NCI-H2171 treated with DMSO at 0.1 percent for 48 hours (cell line): ENCODE data around the gene HIBADH.
"Not testable (repeated sequence)": the region's sequence is repeated elsewhere in the genome, so short reads cannot be mapped to it uniquely, and the experiment has no call there.

ENCODE experiments used
- DNase-seq: peaks from one replicate; lab custom pipeline; 2025; lab: John Stamatoyannopoulos, UW

The HIBADH gene

DNA sequence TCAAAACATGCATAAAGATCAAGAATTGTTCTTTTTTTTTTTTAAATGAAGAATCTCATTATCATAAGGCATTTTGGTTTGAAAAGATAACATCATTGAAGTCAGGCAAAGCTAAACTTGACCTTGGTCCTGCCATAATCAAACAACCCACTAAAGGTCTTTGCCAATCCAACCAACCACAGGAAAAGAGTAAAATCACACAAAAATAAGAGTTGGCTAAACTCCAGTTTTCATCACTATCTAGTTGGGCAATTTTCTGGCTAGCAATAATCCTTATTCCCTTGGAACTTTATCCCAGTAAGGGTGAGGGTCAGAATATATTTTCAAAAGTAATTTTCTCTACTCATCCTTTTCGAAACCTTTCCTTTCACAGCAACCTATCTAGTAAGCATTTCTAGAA, 62.4 kb downstream of the HIBADH start:
- DNase-seq, result no peak

DNA sequence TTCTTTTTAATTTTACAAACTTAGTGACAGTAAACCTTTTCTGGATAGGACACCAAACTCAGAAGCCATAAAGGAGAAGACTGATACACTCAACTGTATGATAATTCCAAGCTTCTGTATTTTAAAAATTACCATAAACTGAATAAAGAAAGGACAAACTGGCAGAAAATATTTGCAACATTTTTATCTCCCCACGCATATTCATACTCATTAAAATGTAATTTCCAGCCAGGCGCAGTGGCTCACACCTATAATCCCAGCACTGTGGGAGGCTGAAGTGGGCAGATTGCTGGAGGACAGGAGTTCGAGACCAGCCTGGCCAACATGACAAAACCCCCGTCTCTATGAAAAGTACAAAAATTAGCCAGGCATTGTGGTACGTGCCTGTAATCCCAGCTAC, 67.7 kb downstream of the HIBADH start:
- DNase-seq, result no peak

DNA sequence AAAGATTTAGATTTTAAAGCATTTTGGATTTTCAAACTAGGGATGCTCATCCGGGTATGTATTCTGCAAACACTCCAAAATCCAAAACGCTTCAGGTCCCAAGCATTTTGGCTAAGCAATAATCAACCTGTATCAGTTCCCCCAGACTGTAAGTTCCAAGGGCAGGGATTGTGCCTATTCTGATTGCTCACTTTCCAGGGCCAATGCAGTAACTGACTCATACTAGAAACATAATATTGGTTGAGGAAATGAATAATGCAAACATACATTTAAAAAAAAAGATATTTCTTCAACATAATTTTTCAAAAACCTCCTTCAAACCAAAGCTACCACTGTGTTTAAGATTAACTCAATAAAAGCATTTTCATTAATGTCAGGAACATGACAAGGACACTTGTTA, 69.5 kb downstream of the HIBADH start:
- DNase-seq, result no peak

DNA sequence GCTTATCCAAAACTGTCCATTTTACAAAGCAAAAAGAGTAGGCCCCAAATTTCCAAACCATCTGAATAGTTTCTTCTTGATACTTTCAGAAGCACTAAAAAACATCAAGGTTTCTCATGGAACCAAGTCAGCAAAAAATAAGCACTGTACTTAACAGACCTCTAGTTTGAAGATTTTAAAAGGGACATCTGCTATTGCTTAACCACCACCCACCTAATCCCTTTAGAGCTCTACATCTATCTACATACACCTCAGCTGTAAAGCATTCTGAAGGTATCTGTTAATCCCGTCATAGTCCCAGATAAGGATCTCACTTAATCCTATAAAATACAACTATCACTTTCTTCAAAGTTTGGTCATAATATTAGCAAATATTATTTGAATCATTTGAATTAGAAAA, 72.3 kb downstream of the HIBADH start:
- DNase-seq, result no peak

DNA sequence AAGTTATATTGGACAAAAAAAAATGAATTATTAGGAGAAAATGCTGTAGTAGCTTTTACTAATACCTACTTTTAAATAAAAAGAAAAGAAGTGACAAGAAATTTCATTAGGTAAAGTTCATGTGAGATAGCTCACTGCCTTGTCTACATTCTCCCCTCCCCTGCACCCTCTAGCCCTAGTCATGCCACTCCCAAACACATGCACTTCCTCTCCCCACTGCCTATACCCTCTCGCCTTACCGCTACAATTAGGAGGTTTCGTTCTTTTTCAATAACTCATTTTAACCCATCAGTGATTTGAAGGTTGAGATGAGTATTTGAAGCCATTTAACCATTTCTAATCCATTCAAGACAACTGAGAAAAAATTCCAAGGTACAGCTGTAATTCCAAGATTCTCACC, 75.3 kb downstream of the HIBADH start:
- DNase-seq, result peak; percentile 29

DNA sequence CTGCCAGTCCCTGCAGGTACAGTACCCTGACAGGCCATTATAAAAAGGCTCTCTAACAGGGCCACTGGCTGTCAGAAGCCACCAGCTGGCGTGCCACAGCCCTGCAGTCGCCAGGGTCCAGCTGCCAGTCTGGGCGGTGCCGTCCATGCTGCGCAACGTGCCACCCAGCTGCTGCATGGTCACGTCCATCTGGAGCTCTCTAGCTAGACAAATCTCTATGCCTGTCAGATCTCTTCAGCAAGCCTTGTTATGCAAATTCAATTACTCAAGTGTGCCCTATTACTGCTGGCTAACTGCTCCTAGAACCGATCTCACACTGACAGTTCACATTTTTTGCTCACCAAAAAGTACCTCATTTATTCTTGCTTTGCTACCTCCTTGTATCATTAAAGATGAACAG, 75.9 kb downstream of the HIBADH start:
- DNase-seq, result peak; percentile 91

DNA sequence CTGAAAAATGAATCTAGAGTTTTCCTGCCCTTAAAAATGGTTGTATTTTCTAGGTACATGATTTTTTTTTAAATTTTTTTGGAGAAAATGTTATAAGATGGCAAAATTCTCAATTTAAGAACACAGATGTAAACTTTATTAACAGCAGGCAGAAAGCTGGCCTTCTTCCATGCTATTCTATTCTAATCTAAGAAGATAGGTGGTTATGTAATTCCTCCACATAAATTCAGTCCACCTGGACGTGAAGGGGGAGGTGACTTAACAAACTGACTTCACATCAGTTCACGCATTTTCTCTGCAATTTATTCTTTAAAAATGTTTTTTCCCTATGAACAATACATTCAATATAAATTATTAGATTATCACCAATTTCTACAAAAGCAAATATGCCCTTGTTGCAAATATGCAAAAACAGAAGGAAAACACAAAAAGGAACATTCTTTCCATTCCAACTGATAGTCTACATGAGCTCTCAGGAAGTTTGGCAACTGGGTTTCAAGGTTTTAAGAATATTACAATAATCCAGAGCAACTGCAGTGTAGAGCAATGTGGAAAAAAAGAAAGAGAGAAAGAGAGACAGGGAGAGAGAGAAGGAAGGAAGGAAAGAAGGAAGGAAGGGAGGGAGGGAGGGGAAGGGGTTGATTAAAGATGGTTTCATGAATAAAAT, 76.8 kb downstream of the HIBADH start:
- no peak for DNase-seq

DNA sequence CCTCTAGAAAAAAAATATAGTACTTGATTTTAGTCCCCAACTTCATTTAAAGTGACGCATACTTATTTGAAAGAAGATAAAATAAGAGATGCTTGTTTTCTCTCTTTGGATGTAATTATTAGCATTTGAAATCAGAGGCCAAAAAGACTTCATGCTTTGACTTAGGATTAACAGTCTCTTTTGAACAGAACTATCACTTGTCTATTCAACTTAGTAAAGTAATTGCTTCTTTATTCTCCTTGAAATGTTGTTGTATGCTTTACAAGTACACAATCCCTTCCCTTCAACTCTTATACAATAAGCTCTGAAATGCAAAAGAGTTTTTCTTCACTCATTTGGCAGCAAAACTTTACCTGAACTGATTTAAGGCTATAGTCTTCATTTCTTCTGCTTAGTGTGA, 80.8 kb downstream of the HIBADH start:
- DNase-seq, result no peak

DNA sequence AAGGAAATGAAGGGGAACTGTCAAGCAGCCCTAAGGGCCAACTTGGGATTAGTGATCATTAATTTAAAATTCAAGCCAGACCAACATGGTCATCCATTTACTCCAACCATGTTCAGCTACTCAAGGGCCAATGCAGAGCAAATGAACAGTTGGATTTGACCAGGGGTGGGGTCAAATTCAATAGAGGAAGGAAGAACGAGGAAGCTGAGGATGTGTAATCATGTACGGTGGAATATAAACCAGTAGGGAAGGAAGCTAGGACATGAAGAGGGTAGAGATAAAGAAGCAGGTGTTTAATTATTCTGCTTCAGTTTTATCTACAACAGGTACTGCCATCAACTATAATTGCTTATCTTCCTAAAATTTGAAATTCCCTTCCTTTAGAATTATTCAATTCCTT, 81.6 kb downstream of the HIBADH start:
- no peak for DNase-seq

DNA sequence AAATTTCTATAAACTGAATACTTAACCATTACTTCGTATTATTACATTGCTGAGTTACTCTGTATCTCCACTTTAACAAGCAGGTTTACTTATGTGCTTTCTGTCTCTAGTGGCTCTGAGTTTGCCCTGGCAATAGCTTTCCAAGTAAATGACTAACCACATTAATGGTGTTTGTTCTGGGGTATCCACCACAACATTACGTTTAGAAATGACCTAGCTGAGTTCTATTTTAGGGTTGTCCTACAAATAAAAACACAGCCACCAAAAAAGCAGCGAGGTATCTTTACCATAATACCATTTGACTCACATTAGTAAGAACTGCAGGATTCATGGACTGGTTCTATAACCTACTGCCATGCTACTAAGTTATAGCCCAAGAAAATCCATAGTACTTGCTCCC, 83.1 kb downstream of the HIBADH start:
- no peak for DNase-seq

DNA sequence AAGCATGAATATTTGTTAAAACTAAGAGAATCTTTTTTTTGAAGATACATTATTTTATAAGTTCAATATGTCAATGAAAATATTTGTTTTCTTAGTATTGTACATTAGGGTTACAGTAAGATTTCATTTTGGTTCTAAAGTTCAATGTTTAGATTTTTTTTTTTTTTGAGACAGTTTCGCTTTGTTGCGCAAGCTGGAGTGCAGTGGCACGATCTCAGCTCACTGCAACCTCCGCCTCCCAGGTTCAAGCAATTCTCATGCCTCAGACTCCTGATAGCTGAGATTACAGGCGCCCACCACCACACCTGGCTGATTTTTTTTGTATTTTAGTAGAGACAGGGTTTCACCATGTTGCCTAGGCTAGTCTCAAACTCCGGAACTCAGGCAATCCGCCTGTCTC, 84.5 kb downstream of the HIBADH start:
- not testable (repeated sequence) for DNase-seq

DNA sequence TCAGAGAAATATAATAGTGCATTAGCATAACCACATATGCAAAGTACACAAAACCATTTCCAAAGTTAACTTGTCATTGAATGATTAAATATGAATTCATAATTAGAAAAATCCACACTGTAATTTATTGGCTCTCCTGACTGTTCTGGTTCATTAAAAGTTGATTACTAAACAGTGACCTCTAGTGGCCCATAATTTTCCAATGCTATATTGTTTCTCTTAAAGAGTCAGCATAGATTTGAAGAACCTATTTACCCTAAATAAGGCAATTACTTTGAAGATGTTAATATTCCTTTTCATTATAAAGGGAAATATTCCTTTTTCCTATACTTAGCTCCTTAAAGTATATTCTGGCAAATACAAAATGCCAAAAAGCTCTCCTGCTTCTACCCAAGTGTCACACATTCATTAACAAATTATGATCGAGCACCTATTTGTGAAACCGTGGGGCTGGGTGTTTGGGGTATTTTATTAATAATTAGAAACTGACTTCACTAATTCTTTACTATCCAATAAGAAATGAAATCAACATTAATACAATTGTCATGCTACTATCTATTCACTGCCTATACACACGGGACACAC, 86.2 kb downstream of the HIBADH start:
- DNase-seq, result peak; percentile 70

DNA sequence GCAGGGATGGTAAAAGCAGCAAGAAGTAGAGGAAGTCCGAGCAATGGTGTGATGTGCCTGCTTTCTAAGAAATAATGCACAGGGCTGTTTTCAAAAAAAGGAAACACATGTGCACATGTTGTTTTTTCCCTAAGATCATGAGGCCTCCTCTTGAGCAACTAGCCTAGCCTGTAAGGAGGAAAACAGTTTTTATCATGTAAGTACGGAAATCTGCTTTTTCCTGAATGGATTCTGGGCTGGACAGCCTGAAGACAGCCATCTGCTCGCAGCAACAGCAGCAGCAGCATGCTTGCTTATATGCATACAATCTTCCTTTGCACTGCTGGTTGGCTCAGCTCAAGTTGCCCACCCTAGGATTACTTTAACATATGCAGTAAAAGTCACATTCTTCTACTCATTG, 87.1 kb downstream of the HIBADH start:
- DNase-seq, result no peak

DNA sequence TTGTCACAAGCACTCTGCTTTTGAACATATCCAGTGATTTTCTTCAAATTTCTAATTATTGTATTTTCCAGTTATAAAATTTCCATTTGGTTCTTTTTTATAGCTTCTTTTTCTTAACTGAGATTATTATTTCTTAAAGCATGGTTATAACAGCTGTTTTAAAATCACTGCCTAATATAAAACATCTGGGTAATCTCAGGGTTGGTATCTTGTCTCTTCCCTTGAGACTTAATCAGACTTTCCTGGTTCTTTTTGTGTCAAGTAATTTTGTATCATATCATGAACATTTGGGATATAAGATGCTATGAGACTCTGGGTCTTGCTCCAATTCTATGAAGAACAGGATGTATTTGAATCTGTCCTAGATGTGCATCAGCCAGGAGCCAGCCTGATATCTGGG, 93.6 kb downstream of the HIBADH start:
- no peak for DNase-seq

DNA sequence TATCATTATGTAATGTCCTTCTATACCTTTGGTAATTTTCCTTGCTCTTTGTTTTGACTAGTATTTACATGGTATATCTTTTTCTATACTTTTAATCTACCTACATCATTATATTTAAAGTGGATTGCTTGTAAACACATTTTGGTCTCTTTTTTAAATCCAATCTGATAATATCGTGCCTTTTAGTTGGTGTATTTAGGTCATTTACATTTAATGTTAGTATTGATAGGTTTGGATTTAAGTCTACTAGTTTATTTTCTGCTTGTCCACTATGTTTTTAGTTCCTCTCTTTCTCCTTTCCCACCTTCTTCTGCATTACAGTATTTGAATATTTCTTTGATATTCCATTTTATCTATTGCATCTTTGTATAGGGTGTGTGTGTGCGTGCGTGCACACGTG, 95.4 kb downstream of the HIBADH start:
- DNase-seq, result no peak

DNA sequence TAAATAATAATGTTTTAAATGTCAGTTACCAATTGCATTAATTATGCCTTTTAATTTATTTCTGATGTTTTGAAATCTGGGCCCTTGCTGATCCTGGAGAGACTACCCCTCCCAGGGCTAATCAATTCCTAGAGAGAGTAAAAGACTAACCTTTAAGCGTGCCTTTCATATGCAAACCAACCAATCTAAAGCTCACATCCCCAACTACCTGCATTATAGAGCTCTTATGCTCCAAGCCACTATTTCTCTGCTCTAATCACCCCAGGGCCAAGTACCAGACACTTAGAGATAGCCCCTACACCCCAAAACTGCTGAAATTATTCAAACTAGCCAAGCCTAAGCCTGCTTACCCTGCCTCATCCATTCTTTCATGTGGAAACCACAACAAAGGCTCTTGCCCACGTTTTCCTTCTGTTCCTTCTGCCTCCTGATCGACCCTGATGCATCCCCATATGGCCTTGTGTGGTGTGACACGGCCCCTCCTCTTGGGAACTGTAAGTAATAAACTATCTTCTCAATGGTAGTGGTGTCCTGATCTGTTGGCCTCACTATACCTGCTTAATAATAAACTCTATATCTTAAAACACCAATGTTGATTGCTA, 97.7 kb downstream of the HIBADH start:
- peak; percentile 27 for DNase-seq

DNA sequence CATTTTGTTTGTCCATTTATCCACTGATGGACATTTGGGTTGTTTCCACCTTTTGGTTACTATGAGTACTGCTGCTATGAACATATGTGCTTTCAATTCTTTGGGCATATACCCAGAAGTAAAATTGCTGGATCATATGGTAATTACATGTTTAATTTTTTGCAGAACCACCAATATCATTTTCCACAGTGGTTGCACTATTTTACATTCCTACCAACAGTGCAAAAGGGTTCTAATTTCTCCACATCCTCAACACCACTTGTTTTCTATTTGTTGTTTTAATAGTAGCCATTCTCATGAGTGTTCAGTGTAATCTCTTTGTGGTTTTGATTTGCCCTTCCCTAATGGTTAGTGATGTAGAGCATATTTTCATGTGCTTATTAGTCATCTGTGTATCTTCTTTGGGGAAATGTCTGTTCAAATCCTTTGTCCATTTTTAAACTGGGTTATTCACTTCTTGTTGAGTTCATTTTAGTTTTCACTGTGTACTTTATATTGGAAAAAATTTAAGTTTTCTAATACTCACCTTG, 101.9 kb downstream of the HIBADH start:
- DNase-seq, result no peak

DNA sequence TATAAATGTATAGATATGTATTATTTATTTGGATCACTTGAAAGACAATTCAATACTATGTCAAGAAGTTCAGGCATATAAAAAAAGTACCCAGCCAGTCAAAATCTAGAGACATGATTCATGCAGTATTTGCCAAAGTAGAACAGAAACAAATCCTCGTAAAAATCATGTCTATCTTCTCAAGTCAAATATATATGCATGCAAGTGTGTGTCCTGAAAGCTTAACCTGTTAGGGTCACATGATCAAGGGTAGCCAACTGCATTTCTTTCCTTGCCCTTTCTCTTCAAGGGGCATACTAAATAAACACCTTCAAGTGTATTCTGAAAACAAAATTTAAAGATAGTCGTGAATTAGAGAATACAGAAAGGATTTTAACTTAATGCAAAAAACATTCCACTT, 107.0 kb downstream of the HIBADH start:
- no peak for DNase-seq

DNA sequence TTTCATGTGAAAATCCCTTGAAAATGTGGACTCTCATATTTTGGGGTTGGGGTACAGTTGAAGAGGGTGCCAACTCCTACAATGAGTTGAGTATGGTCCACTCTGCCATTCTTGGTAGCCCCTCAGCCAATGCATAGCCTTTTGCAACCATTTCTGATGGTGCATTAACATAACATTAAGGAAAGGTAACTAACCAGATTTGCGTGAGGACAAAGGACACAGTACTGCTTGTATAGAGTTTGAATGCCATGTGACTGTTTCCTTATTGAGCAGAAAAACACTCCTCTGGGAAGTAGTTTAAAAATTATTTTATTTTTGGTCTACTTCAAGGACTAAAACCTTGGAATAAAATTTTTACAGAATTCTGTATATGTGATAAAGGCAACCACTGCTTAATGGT, 107.9 kb downstream of the HIBADH start:
- DNase-seq, result no peak

DNA sequence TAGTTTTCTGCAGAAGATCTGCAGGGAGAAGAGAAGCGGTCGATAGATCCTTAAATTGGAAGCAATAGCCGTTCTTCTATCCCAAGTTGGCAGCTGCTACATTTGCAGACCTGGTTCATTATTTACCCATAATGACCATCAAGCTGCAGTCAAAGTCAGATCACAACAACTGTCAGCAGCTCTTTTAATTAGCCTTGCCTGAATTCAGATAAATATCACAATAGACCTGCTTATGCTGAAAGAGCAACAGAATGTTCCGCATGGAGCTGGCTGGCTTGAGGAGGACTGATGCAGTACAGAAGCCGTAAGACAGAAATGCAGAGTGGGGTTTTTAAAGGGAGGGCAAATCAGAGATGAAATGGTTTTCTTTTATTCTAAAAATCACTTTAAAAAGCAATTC, 109.4 kb downstream of the HIBADH start:
- peak; percentile 25 for DNase-seq

DNA sequence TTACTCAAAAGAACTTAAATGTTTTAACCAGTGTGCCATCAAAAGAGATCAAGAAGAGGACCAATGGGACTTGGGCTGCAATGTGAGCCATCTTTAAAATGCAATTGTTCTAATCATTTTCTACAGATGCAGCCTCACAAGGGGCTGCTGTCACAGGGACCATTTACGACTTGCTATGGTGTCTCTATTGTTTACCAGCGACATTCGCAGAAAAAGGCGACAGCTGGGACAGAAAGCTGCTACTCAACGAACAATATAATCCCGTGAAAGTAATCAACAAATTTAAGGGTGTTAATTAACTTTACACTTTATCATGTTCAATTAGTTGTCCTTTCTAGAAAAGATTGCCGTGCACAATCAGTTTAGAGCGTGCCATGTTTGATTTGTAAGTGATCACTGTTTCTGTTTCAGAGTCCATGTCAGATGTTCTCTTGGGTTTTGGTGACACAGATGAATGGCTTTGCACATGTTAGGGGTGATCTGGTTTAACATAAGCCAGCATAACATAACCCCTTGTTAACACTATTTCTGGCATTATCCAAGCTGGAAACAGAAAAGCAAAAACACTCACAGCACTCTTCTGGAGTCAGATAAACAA, 110.8 kb downstream of the HIBADH start:
- peak; percentile 89 for DNase-seq

DNA sequence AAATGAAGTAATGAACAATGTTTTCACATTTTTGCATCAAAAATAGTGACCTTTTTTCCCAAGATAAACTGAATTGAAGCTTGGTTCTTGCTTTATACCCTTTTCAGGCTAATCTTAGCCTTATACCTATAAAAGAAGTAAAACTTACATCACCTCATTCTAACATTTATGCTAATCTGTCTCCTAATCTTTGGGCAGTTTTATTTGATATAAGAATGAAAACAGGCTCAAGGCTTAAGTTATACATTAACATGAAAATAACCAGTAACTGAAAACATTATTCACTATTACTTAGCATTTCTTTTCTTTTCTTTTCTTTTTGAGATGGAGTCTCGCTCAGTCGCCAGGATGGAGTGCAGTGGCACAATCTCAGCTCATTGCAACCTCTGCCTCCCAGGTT, 113.1 kb downstream of the HIBADH start:
- DNase-seq, result no peak

DNA sequence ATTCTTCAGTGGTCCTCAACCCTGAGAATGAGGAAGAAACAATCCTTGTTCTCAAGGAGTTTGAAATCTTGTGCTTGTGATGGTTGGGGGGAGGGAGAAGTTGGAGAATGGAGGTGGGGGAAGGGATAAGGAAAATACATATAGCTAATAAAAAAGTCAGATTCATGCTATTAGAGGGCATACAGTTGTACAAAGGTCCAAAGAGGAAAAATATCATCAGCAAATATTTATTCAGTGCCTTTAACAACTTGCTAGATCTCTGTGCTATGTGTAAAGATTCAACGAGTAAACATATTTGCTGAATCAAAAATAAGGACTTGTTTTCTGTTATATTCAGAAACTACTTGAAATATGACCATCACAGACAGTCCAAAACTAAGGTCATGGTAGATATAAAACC, 114.4 kb downstream of the HIBADH start:
- DNase-seq, result no peak
